ENCODE results near the gene KLHL22.

DNA sequence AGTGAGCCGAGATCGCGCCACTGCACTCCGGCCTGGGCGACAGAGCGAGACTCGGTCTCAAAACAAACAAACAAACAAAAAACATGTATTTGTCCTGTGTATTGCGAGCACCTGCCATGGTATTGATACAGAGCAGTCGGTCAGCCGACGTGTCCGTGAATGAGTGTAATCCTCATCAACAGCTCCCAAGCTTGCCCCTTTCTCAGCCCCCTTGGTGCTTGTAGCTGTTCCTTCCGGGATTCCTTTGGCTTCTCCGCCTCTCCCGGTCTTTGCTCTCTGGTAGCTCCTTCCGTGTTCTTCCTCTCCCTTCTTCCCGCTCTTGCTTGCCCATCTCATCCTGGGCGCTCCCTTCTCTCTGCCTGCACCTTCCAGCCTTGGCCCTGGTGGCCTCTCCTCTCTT is 90.7 kb downstream of the KLHL22 start:
- TF ChIP-seq, protein P1, sequence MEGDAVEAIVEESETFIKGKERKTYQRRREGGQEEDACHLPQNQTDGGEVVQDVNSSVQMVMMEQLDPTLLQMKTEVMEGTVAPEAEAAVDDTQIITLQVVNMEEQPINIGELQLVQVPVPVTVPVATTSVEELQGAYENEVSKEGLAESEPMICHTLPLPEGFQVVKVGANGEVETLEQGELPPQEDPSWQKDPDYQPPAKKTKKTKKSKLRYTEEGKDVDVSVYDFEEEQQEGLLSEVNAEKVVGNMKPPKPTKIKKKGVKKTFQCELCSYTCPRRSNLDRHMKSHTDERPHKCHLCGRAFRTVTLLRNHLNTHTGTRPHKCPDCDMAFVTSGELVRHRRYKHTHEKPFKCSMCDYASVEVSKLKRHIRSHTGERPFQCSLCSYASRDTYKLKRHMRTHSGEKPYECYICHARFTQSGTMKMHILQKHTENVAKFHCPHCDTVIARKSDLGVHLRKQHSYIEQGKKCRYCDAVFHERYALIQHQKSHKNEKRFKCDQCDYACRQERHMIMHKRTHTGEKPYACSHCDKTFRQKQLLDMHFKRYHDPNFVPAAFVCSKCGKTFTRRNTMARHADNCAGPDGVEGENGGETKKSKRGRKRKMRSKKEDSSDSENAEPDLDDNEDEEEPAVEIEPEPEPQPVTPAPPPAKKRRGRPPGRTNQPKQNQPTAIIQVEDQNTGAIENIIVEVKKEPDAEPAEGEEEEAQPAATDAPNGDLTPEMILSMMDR (conservative IDR thresholded peaks at IDR 0.05 in 1 of 2, IDR thresholded peaks at IDR 0.05 in 1 of 2; ENCODE audit: extremely low read depth in 1 of 2, insufficient read depth in 1 of 2, low read depth in 1 of 2, low read length in 2 of 2) = no peak
- TF ChIP-seq EZH2 (IDR thresholded peaks at IDR 0.05; ENCODE audit: borderline replicate concordance, low read length) = no peak

All from mammary epithelial cell (primary cell).